Coronary artery (tissue), 2 donors: ENCODE results near the gene LAMA3.

ENCODE experiments used
- DNase-seq: peaks from one replicate; pipeline ENCODE4 v3.0.0-alpha.2; 2017; ENCODE audit warnings: low spot score
- H3K27ac ChIP-seq, 2 donors: fragments of 200-600 bp; sonication (generic); one replicate each; pipeline ENCODE4 v1.5.1; 2016 to 2019
- H3K4me3 ChIP-seq: fragments of 200-600 bp; sonication (generic); 2 replicates; pipeline ENCODE4 v1.5.1; 2016; ENCODE audit warnings: mild to moderate bottlenecking, moderate library complexity
- CTCF ChIP-seq: fragments of 200-600 bp; sonication (generic); IDR thresholded peaks from one replicate; pipeline ENCODE4 v1.5.1; 2019; ENCODE audit warnings: antibody characterized with exemption

LAMA3 gene

GRCh38 chr18:23721696-23722480 is 32.6 kb downstream of the LAMA3 start:
- no peak for TF ChIP-seq CTCF
- DNase-seq, result no peak
- Histone ChIP-seq H3K4me3 (no peak overlapping the region), H3K27ac (peak overlapping the region; percentile 14 to 37)

DNA sequence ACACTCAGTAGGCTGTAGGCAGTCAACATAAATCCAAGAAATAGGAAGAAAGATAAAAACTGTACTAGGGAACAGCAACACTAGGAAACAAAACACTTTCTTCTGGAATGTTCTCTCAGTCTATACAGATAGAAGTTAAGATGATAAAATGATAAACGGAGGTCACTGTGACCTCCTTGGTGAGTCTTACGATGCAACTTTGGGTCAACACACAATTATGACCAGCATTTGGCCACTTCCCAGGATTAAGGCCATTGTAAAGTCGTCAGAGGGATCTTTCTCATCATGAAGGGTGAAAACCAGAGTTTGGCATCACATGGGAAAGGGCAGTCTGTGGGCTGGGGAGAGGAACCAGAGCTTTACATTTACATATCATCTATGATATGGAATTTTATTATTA is 33.4 kb downstream of the LAMA3 start:
- no peak overlapping the region for H3K4me3 ChIP-seq
- no peak overlapping the region for H3K27ac ChIP-seq
- DNase-seq, result no peak

GRCh38 chr18:23723121-23723520 is 33.9 kb downstream of the LAMA3 start:
- H3K27ac ChIP-seq, result no peak overlapping the region
- no peak overlapping the region for H3K4me3 ChIP-seq
- DNase-seq, result no peak
- TF ChIP-seq CTCF, result no peak

More for the DNA sequence above, 33.4 kb downstream of the LAMA3 start:
- no peak for TF ChIP-seq CTCF

DNA sequence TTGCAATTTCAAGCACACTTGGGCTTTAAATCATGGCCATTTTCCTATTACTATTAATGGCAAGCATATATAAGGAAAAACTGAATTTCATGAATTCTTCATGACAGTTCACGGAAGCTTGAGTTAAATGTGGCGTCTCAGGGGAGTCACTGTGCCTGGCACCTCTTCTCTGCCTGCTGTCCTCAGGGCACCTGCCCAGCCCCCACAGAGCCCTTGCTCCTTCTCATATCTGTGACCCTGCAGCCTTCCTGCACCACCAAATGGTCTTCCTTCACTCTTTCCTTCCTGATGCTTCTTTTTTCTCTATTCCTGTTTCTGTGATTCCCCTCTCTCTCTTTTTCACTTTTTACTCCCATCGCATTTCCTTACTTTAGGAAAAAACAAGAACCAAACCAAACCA is 35.4 kb downstream of the LAMA3 start:
- no peak for TF ChIP-seq CTCF
- H3K27ac ChIP-seq, result no peak overlapping the region

DNA sequence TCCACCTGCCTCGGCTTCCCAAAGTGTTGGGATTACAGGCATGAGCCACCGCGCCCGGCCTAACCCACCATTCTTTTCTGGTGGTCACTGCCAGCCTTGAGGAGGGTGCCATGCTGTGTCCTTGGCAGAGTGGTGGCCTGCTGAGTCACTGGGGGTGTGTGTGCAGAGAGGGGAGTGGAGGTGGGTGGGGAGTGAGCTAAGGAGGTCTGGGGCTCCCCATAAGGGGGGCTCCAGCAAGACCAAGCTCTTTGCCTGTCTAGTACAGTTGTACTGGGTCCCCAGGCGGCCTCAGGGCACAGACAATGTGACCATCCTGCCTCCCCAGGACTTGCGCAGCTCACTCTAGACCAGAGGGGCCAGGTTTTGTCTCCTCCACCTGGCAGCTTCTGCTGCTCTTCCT is 36.1 kb downstream of the LAMA3 start:
- no peak for DNase-seq
- Histone ChIP-seq H3K4me3 (no peak overlapping the region), H3K27ac (no peak overlapping the region)
- TF ChIP-seq CTCF, result no peak

More for the DNA sequence above, 35.4 kb downstream of the LAMA3 start:
- no peak overlapping the region for H3K4me3 ChIP-seq
- DNase-seq, result no peak

- no peak for TF ChIP-seq CTCF
- H3K4me3 ChIP-seq, result no peak overlapping the region
- no peak for DNase-seq
- H3K27ac ChIP-seq, result no peak overlapping the region
Observed at GRCh38 chr18:23725827-23726661, 36.8 kb downstream of the LAMA3 start.
